HL-60/S4 (cell line): ENCODE data around the gene ZNF827.

Experiments used
- in situ Hi-C: fragments of 300-500 bp; cut with MboI; formaldehyde crosslinking; loops from 2 replicates; pipeline ENCODE4 v1.14.3; 2022; ENCODE audit warnings: low sequenced_read_pairs

ZNF827 gene

DNA sequence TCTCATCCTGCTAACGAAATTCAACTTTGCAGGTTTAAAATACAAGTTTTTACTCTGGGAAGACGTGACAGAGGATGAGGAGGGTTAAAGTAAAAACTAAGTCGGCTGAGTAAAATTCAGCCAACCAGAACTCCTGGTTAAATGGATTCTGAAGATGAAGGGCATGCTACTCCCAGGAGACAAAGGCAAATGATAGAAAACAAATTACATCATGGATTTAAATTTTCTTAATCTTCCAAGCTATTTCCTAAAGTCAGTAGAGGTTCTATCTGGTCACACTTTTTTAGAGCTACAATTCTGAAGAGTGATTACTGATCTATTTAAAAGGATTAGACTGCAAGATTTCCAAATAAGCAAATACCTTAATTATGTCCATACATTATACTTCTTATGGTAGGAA lies 47.9 kb downstream of the ZNF827 start:
- in situ Hi-C loops = no loop called here

DNA sequence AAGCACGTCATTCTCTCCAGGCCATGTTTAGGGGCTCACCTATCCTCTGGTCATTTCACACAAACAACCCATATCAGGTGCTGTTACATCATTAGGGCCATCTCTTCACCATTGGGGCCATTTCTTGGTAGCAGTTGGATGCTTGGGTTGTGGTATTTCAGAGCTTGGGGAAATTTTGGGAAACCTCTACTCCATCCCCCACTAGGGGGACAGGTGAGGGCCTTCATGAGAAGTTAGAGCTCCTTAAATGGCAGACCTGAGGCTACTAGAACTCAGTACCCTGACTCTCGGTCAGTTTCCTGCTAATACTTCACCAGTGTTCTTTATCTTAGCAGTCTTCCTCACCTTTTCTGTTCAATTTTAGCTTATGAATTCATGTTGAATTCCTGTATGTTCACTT lies 50.2 kb downstream of the ZNF827 start:
- in situ Hi-C loops = no loop called here

DNA sequence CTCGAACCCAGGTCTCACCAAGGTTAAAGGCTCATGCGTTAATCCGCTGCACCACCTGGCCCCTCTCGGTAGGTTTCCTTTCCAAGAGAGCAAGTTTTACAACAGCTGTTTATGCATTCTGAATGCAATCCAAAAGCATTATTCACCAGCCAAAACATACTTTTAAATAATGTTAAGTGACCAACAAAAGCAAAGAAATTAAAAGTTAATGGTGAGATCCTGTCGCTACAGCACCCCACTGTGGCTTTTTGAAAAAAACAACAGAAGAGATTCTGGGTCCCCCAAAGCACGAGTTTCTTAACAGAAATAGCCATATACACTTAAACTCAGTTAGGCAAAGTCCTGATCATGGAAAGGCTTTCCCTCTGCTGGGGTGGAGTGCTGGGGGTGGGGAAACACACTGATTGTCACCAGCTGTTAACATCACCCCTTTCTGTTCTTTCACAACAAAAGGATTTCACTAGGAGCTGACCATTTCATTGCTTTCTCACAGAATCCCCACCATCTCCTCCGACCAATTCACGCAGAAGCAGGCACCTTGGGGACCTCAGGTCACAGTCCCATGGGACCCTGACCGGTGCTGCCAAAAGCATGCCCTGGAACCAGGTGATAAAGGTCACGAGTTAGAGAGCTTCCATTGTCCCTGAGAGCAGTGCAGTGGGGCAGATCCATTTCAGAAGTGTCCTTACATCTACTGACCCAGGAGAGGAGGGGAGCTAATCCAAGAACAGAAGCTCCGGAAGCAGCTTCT lies 51.2 kb downstream of the ZNF827 start:
- in situ Hi-C loops = no loop called here

DNA sequence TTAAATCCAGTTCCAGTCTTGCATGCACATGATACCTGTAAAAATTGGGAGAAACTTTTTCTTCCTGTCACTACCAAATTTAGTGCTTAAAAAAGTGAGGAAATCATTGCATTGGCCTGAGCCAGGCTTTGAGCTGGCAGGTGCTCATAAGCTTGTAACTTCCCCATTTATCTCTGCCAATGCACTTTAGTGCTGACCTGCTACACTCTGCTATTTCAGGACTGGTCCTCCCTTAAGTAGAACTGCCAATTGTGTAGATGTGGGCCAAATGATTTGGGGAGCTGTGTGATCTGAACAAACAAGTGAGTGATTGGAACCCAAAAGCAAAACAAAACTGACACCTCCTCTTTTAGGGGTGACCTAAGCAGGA lies 51.8 kb downstream of the ZNF827 start:
- in situ Hi-C loops = no loop called here

DNA sequence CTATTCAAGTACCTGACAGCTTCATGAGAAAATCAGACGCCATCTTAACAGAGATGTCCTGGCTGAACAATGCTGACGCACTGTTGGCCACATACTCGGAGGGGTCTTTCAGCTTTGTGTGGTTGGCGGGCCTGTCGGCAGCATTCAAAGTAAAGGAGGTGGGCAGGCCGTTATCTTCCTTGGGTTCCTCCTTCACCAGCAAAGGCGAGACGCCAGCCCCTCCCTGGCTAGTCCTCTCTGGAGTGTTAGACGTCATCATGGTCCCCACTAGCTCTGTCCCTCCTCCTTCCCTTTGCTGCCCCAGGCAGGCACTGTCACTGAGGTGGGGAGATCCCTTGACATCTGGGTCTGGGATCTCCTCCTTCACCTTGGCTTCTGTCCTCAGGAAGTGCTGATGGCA lies 53.0 kb downstream of the ZNF827 start:
- in situ Hi-C loops = no loop called here

DNA sequence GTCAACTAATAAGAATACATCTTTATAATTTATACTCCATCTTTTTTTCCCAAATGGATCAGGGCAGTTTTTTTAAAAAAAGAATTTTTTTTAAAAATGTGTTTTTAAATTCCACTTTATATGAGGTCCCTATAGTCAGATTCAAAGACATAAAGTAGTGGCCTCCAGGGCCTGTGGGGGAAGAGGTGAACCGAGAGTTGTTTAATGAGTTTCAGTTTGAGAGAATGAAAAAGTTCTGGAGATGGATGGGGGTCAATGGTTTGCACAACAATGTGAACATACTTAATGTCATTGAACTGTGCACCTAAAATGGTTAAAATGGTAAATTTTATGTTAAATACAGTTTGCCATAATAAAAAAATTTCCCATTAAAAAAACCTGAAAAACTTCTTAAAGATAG lies 53.8 kb downstream of the ZNF827 start:
- in situ Hi-C loops = no loop called here

DNA sequence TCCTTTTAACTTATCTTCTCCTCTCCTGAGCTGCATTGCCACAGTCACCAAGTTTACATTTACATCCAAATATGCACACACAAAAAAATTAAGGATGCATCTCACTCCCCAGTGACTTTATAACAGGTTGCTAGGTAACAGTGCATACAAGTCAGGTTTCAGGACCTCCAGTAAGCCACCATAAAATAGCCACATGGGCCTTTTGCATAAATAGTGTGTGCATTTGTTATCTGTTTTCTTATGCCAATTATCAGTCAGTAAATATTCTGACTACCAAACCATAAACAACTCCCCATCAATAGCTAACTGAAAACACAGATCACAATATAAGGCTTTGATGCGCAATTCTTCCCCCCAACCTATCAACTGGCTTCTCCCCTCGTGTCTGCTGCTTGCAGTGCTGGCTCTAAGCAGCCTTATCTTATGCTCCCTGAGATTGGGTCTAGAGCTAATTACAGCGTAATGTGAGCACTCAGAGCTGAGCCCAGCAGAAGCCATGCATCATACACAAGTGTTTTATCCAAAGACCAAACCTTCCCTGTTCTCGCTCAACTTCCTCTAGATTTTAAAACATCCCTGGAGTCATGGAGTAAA lies 55.4 kb downstream of the ZNF827 start:
- in situ Hi-C loops = no loop called here

DNA sequence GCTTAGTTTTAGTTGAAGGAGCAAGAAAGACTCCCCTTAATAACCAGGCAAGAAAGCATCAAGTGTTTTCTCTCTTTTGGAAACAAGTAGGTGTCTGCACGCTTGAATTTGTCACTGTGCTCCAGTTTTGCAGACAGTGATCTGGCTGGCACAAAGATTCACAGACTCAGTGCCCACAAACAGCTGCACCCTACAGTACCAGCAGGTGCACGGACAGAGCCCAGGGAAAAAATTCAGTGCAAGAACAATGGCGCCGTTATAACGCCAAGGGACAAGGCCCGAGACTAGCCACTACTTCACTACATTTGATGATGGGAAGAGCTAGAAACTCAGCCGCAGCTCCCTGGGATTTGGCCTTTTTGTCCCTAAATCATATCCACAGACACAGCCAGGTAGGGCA lies 56.0 kb downstream of the ZNF827 start:
- in situ Hi-C loops = no loop called here

DNA sequence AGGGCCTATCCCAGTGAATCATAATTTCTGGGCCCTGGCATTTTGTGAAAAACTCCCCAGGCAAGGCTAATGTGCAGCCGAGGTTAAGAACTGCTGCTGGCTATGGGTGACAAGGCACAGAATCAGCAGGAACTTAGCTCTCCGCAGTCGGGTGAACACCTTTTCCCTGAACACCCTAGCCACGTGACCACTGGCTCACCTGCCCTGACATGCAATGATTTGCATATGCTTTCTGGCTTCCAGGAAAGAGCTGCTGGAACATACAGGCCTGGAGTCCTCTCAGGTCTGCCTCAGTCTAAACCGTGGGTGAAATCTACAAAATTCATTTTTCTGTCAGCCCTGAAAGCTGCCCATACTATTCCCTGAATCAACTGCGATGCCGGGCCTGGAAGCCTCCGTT lies 56.6 kb downstream of the ZNF827 start:
- in situ Hi-C loops = no loop called here

DNA sequence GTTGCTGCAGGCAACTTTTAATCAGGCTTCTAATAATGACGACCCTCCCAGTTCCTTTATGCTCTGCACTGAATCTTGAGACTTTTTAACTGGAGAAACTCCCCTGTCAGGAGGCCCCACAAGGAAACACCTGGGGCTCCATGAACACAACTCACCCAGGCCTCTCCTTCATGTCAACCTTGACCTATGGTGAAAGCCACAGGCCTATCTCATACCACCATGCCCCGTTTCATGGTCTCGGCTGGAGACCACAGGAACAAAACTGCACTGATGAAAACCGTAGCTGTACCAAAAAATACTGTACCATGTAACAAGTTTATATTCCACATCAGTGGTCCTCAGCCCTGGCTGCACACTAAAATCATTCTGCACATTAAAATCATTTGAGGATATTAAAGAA lies 57.0 kb downstream of the ZNF827 start:
- in situ Hi-C loops = no loop called here

DNA sequence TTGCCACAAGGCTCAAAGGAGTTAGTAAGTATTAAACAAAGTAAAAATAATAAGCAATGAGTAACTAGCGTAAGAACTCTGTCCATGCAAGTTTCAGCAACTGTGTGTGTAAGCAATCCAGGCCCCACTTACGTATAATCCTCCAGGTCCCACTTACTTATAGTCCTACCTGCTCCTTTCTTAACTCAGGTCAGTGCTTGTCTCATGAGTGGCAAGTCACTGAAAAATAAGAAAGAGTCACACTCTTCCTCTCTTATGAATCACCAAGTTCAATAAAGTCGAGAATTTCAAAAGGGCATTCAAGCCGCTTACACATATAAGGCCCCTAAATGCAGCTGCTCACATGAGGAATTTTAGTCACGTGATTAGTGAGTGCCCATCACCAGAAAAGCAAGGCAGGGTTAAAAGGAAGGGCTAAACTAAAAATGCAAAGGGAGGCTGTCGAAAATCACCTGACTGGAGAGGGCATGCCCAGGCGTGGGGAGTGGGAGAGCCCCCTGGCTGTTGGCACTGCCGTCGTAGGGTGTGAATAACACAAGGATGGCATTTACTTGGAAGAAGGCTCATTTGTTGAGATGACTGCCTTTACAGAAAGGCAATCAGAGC lies 58.2 kb downstream of the ZNF827 start:
- in situ Hi-C loops = no loop called here

DNA sequence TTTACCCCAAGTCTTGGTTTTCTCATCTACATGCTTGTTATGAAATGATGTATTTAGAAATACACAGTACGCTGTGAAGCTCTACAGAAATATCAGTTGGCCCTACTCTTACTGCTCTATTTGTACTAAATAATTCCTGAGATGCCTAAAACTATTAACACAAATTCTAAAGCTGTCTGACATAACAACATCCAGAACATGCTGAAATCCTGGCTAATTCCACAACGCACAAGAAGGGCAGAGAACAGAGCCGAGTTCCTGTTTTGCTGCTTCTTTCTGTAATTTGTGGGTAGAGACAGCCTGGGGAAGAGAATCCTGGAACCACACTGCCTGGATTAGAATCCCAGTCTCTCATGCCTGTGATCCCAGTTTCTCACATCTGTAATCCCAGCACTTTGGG lies 59.0 kb downstream of the ZNF827 start:
- in situ Hi-C loops = no loop called here

DNA sequence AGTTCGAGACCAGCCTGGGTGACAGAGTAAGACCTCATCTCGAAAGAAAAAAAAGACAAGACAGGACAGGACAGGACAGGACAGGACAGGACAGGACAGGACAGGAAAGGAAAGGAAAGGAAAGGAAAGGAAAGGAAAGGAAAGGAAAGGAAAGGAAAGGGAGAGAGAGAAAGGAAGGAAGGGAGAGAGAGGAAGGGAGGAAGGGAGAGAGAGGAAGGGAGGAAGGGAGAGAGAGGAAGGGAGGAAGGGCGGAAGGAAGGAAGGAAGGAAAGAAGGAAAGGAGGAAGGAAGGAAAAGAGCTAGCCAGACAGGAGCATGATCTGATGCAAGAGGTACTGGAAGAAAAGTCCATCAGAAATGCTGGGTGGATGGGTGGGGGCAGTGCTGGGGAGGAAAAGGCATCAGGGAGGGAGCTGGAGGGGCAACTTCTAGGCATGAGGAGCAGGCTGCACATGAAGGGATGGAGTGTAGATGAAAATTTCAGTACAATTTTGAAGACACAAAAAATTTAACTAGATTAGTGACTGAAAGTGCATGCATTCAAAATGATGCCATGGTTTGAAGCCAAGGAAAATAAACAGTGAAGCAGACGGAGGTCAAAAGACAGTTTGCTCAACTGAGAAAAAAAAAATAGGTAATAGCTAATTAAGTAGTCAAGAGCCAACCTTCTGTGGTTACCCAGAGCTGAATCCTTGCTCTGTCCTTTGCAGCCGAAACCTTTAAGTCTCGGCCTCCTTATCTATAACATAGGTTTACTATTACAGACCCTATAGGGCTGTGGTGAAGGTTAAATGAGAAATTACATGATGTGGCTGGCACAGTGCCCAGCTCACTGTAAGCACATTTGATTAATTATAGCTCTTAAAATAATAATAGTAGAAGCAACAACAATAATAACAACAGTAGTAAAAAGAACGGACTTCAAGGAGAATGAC lies 59.9 kb downstream of the ZNF827 start:
- in situ Hi-C loops = no loop called here

DNA sequence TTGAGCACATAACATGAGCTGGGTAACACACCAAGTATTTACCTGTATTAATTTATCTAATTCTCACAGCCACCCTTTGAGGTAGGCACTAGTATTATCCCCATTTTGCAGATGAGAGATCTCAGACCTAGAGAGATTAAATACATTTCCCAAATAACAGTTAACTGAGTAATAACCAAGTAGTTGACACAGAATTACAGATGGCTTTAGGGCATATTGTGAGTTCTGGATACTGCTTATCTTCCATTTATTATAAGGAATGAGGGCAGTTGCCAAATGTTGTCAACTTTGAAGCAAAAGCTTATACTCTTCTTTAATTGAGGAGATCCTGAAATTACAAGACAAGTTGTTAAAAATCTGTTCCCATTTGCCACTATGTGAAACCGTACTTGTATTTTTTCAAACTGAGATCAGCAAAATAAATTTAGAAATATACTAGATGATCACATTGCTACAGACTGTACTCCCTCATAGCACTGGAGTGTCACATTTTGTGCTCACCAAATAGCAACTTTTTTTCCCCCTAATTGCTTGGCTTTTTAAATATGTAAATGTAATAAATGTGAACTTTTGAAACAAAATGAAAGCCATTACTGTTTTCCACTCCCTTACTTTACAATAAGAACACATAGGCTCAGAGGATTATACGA lies 62.0 kb downstream of the ZNF827 start:
- in situ Hi-C loops = no loop called here

DNA sequence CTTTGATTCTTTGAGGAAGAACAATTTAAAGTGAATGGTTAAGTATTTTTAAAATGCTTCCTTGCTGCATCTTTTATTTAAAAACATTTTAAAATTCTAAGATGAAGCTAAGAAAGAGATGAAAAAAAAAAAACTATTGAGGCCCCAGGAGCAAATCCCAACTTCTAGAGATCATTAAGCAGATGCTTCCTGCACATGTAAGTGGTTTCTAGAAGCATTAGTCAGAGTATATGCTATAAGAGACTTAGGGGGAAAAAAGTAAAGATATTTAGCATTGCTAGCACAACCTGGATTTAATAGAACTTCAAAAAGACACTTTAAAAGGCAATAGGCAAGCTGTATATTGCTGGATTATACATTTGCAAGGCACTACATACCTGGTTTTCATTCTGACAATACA lies 64.7 kb downstream of the ZNF827 start:
- in situ Hi-C loops = no loop called here

DNA sequence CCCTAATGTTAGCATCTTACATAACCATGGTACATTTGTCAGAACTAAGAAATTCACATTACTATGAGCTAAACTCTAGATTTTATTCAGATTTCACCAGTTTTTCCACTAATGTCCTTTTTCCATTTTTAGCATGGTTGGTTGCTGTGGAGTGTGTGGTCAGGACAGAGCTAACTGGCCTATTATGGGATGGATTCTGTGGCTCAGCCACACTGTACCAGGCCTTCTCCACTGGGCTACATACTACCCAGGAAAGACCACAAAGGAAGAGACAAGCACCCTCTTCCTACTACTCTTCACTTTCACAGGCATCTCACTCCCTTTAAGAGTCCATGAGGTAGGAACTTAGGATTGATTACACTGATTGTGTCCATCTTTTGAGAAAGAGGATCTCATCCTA lies 67.4 kb downstream of the ZNF827 start:
- in situ Hi-C loops = no loop called here

DNA sequence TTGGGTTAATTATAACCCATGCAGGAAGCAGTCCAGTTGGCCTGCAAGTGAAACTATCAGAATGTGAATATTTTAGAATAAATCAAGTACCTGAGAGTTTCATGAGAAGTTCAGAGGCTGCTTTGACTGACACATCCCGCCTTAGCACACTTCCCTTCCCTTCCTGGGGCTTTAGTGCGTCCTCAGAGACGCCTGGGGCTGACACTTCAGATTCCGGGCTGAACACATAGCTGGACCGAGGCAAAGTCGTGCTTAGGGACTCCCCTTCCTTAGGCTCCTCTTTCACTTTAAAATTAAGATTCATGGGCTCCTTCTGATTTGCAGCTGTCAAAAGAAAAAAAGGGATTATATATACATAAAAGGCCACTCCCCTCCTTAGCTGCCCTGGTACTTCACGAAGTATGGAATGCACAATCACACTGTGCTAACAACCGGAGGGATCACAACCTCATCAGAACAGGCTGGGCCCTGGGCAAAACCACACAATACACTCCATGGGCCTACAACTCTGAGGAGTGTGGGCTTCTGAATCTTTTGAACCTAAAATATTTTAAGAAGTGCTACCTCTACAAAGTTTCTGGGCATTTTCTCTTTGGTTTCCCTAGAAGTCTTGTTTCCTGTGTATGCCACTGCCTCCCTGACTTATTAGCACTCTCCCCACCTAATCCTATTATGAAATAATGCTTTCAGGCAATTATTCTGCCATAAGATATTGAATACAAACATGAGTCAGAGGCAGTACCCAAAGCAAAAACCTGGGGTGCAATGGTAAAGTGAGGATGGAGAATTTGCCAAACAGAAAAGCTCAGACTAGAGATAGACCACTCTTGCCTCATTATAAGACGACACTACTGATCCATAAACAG lies 68.2 kb downstream of the ZNF827 start:
- in situ Hi-C loops = no loop called here

DNA sequence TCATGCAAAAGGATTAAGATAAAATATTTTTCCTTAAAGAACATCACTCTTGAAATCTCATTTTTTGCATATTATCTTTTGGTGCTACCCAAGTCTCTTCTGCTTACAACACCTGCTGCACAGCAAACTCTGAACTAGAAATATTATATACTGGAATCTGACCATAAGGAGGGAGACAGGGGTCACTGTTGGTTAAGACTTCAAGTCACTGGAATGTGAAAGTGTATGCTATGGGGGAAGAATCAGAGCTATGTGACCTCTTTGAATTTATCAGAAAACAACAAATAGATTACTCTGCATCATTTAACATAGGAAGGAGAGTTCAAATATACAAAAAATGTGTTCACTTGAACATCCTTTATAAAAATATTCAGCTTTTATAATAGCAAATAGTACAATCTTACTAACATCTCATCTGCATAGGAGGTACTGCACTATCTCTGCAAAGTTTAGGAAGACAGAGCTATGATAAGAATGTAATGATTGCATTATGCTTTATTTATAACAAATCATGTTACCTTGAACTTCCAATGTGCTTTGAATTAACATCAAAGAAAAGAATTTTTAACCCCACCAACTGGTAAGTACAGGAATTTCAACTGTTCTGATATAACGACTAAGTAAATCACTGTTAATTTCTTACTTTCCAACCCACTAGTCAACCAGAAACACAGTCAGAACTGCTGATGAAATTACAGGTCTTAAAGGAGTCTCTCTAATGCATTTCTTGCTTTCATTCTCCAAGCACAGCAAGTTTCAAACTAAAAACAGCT lies 69.8 kb downstream of the ZNF827 start:
- in situ Hi-C loops = no loop called here

DNA sequence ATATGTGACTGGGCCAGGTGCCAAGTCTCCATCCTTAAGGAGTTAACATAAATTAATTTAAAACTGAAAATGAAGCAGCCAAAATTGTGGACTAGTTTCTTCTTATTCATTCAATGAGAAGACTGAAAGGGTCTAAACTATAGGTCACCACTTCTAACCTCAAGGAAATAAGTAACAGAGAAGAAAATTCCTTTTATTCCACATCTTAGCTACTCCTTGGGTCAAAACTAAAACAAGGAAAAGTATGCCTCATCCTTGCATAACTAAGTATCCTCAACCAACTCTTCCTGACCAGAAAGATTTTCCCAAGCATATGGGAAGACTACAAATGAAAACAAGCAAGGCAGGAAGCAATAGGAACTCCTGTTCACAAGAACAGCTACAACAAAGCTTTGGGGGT lies 71.2 kb downstream of the ZNF827 start:
- in situ Hi-C loops = no loop called here
